Esophagus squamous epithelium (tissue), 4 donors: ENCODE measurements around the gene LITAF.

ENCODE experiments used
- CTCF ChIP-seq, 6 experiments: fragments of 450-650 bp in 4 of 6; fragments of 200-600 bp in 2 of 6; sonication (generic) in 2 of 6; IDR thresholded peaks; one replicate each; pipeline ENCODE4 v1.5.1; 2016 to 2019; ENCODE audit warnings: antibody characterized with exemption in 6 of 6, mild to moderate bottlenecking in 4 of 6, moderate library complexity in 4 of 6
- POLR2A ChIP-seq, 4 donors: fragments of 450-650 bp; IDR thresholded peaks; one replicate each; pipeline ENCODE4 v1.6.1; 2017; ENCODE audit warnings: antibody characterized with exemption in 4 of 4, mild to moderate bottlenecking in 4 of 4, moderate library complexity in 3 of 4

DNA sequence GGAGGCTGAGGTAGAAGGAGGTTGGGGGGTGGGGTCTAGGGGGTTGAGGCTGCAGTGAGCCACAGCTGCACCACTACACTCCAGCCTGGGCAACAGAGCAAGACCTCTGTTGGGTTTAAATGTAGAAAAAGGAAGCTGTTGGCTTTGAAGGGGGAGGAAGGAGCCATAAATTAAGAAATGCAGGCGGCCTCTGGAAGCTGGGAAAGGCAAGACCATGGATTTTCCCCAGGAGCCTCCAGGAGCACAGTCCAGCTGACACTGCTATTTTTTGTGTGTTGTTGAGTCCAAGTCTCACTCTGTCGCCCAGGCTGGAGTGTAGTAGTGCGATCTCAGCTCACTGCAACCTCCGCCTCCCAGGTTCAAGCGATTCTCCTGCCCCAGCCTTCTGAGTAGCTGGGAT lies 15.9 kb downstream of the LITAF start:
- TF ChIP-seq CTCF (IDR thresholded peaks at IDR 0.05) (no peak), POLR2A (IDR thresholded peaks at IDR 0.05) (no peak)
